SK-N-SH (cell line): Measurements from ENCODE around the gene FRMPD4. TPM values are rescaled to one million over a fixed set of nuclear protein-coding genes. Genes with fewer than 3 reads are reported as not detected.

ENCODE experiments used
- CTCF ChIA-PET: fragments of 300-600, 350-600 bp; formaldehyde crosslinking; extraction: SDS; loops from one replicate; lab custom pipeline; 2021; lab: Yijun Ruan, JAX
- POLR2A ChIA-PET: fragments of 350-600 bp; sonication (Branson Sonifier 250); formaldehyde crosslinking; extraction: SDS; loops from one replicate; lab custom pipeline; 2020; ENCODE audit warnings: antibody characterized with exemption, inconsistent platforms; lab: Yijun Ruan, JAX
- DNase-seq: peaks from one replicate; pipeline ENCODE4 v3.0.0; 2012
- H2AFZ ChIP-seq: fragments of 200-600 bp; sonication (generic); 2 replicates; pipeline ENCODE4 v1.8.1; 2016; ENCODE audit warnings: antibody characterized with exemption, mild to moderate bottlenecking, low read depth
- H3F3A ChIP-seq: fragments of 200-600 bp; sonication (generic); replicated peaks from 2 replicates; pipeline ENCODE3; 2016; ENCODE audit warnings: antibody characterized with exemption, mild to moderate bottlenecking; ENCODE audit not compliant: insufficient read depth
- H3K27ac ChIP-seq, 2 experiments: fragments of 200-500 bp in 1 of 2; fragments of 200-600 bp in 1 of 2; sonication (Bioruptor generic) in 1 of 2; sonication (generic), shearing (Covaris generic) in 1 of 2; 2 replicates each; pipeline versions ENCODE4 v1.5.1 to v1.6.1; 2014 to 2016; ENCODE audit warnings: low read depth in 2 of 2, inconsistent platforms in 1 of 2, low read length in 1 of 2, mild to moderate bottlenecking in 1 of 2, mixed read lengths in 1 of 2
- H3K27me3 ChIP-seq: fragments of 200-600 bp; sonication (generic), shearing (Covaris generic); 2 replicates; pipeline ENCODE4 v1.6.1; 2016; ENCODE audit warnings: mixed run types; ENCODE audit not compliant: insufficient read depth
- H3K36me3 ChIP-seq, 2 experiments: fragments of 200-500 bp in 1 of 2; fragments of 200-600 bp in 1 of 2; sonication (Bioruptor generic) in 1 of 2; sonication (generic) in 1 of 2; replicated peaks in 1 of 2; 2 replicates each; pipeline versions ENCODE3 to v1.5.1; 2014 to 2016; ENCODE audit warnings: low read length in 1 of 2, mild to moderate bottlenecking in 1 of 2; ENCODE audit not compliant: insufficient read depth in 2 of 2, control insufficient read depth in 1 of 2
- H3K4me1 ChIP-seq, 2 experiments: fragments of 200-500 bp in 1 of 2; fragments of 200-600 bp in 1 of 2; sonication (Bioruptor generic) in 1 of 2; sonication (generic), shearing (Covaris generic) in 1 of 2; 2 replicates each; pipeline versions ENCODE4 v1.5.1 to v1.6.1; 2014 to 2016; ENCODE audit warnings: low read depth in 1 of 2, low read length in 1 of 2, mixed run types in 1 of 2; ENCODE audit not compliant: insufficient read depth in 2 of 2, control insufficient read depth in 1 of 2
- H3K4me2 ChIP-seq: fragments of 200-600 bp; sonication (generic), shearing (Covaris generic); 2 replicates; pipeline ENCODE4 v1.6.1; 2017; ENCODE audit warnings: mixed run types
- H3K4me3 ChIP-seq, 2 experiments: fragments of 200-500 bp in 1 of 2; fragments of 200-600 bp in 1 of 2; sonication (Bioruptor generic) in 1 of 2; sonication (generic), shearing (Covaris generic) in 1 of 2; 2 replicates each; pipeline versions ENCODE4 v1.5.1 to v1.8.1; 2014 to 2016; ENCODE audit warnings: low read depth in 2 of 2, inconsistent platforms in 1 of 2, low read length in 1 of 2, mild to moderate bottlenecking in 1 of 2, mixed read lengths in 1 of 2, moderate library complexity in 1 of 2
- H3K79me2 ChIP-seq: fragments of 200-600 bp; sonication (generic); 2 replicates; pipeline ENCODE4 v1.8.1; 2017; ENCODE audit warnings: mild to moderate bottlenecking; ENCODE audit not compliant: insufficient read depth
- H3K9ac ChIP-seq: fragments of 200-600 bp; sonication (generic); 2 replicates; pipeline ENCODE4 v1.6.1; 2017; ENCODE audit warnings: mixed run types
- H3K9me2 ChIP-seq: fragments of 200-600 bp; sonication (generic); 2 replicates; pipeline ENCODE4 v1.6.1; 2017; ENCODE audit warnings: mixed run types
- H3K9me3 ChIP-seq: fragments of 200-600 bp; sonication (generic); 2 replicates; pipeline ENCODE4 v1.6.1; 2017; ENCODE audit warnings: mixed run types, mild to moderate bottlenecking, moderate library complexity
- H4K20me1 ChIP-seq: fragments of 200-600 bp; sonication (generic); 2 replicates; pipeline ENCODE4 v1.6.1; 2017; ENCODE audit warnings: mild to moderate bottlenecking, mixed run types; ENCODE audit not compliant: insufficient read depth
- EP300 ChIP-seq, 2 experiments: IDR thresholded peaks; 2 replicates each; pipeline versions ENCODE4 v1.4.0 to v1.6.1; 2012; ENCODE audit warnings: borderline replicate concordance in 1 of 2, low read depth in 1 of 2, low read length in 1 of 2
- FOSL2 ChIP-seq: IDR thresholded peaks from 2 replicates; pipeline ENCODE4 v1.4.0; 2012; ENCODE audit warnings: low read depth, mild to moderate bottlenecking, moderate library complexity, borderline replicate concordance
- GABPA ChIP-seq: IDR thresholded peaks from 2 replicates; pipeline ENCODE4 v1.4.0; 2012; ENCODE audit warnings: low read depth, mild to moderate bottlenecking
- GATA2 ChIP-seq: sonication (generic); formaldehyde crosslinking; IDR thresholded peaks from 2 replicates; pipeline ENCODE4 v1.5.0; 2020; ENCODE audit warnings: mild to moderate bottlenecking, missing genetic modification reagents
- JUND ChIP-seq: IDR thresholded peaks from 2 replicates; pipeline ENCODE4 v1.4.0; 2012
- MXI1 ChIP-seq: IDR thresholded peaks from 2 replicates; pipeline ENCODE4 v1.6.1; 2012; ENCODE audit warnings: mild to moderate bottlenecking, low read depth, low read length, improper control_type of control experiment
- NFIC ChIP-seq: IDR thresholded peaks from 2 replicates; pipeline ENCODE4 v1.4.0; 2012; ENCODE audit warnings: borderline replicate concordance
- NRF1 ChIP-seq: IDR thresholded peaks from 2 replicates; pipeline ENCODE4 v1.6.1; 2012; ENCODE audit warnings: low read depth, mild to moderate bottlenecking, low read length
- POLR2AphosphoS5 ChIP-seq: IDR thresholded peaks from 2 replicates; pipeline ENCODE4 v1.6.1; 2012; ENCODE audit warnings: low read depth, low read length
- RAD21 ChIP-seq: IDR thresholded peaks from 2 replicates; pipeline ENCODE4 v1.6.1; 2012; ENCODE audit warnings: mild to moderate bottlenecking, low read length
- RCOR1 ChIP-seq: fragments of 150-350 bp; IDR thresholded peaks from 2 replicates; pipeline ENCODE4 v1.6.1; 2017; ENCODE audit warnings: antibody characterized with exemption, low read length
- RFX5 ChIP-seq: IDR thresholded peaks from 2 replicates; pipeline ENCODE4 v1.6.1; 2012; ENCODE audit warnings: mild to moderate bottlenecking, improper control_type of control experiment, low read length
- SIN3A ChIP-seq: IDR thresholded peaks from 2 replicates; pipeline ENCODE4 v1.6.1; 2012; ENCODE audit warnings: low read depth, mild to moderate bottlenecking, low read length, moderate library complexity, borderline replicate concordance
- SMC3 ChIP-seq: IDR thresholded peaks from 2 replicates; pipeline ENCODE4 v1.6.1; 2012; ENCODE audit warnings: low read depth, low read length, improper control_type of control experiment
- TEAD4 ChIP-seq: IDR thresholded peaks from 2 replicates; pipeline ENCODE4 v1.4.0; 2012; ENCODE audit warnings: mild to moderate bottlenecking, borderline replicate concordance; ENCODE audit not compliant: insufficient read depth
- WGBS: methylation state at CpG from one replicate; pipeline ENCODE4 v1.1.6; 2017; ENCODE audit warnings: low lambda C conversion rate; 5-methylcytosine and 5-hydroxymethylcytosine counted together
- polyA plus RNA-seq, 3 experiments: library from polyadenylated mRNA; depleted of rRNA; stranded (reverse); fragments of >200 nt; gene quantifications; 2 replicates each; pipeline ENCODE4 v1.2.3, GENCODE V29; 2012
- TF ChIP-seq, protein P1 (sequence below): fragments of 150-350 bp; IDR thresholded peaks from 2 replicates; pipeline ENCODE4 v1.6.1; 2017; ENCODE audit warnings: antibody characterized with exemption, low read length, low read depth, borderline replicate concordance
- TF ChIP-seq, protein P2 (sequence below): IDR thresholded peaks from 2 replicates; pipeline ENCODE4 v1.4.0; 2012; ENCODE audit warnings: low read depth, borderline replicate concordance
- TF ChIP-seq, protein P3 (sequence below): IDR thresholded peaks from 2 replicates; pipeline ENCODE4 v1.4.0; 2012; ENCODE audit warnings: low read depth, borderline replicate concordance
- TF ChIP-seq, protein P4 (sequence below): fragments of 150-350 bp; IDR thresholded peaks from 2 replicates; pipeline ENCODE4 v1.6.1; 2016; ENCODE audit warnings: mild to moderate bottlenecking, low read depth, low read length

The FRMPD4 gene
- polyA plus RNA-seq, 1 of the 3 experiments (the other 2 are of a cell fraction): not detected

DNA sequence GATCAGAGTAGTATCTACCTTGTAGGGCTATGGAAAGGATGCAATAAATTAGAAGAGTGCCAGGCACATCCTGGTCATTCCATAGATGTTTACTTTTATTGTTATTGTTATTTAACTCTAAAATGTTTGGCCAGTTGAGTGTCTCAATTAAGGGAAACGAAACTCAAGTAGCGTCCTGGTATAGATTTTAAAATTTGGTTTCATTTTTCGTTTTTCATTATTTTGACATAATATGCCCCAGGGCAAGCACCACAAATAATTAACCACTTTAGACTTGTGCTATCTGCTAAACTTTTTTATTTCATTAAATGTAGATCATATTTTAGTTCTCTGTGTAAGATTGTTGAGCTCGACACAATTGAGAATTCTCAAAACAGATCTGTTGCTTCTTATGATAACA is 473.2 kb downstream of the FRMPD4 start:
- Histone ChIP-seq H3K4me3 (no peak overlapping the region), H3K9ac (no peak overlapping the region), H3K79me2 (no peaks in the 10 kb centered on the region), H3K36me3 (no peaks in the 10 kb centered on the region), H4K20me1 (no peaks in the 10 kb centered on the region), H3F3A (no peaks in the 10 kb centered on the region), H3K9me3 (no peaks in the 10 kb centered on the region), H2AFZ (no peak overlapping the region), H3K27ac (no peak overlapping the region), H3K9me2 (0 out of 2 replicates have a peak, but pooled peaks cover 2% of the 10 kb centered on the region), H3K4me2 (no peak overlapping the region), H3K27me3 (peaks cover 5% of the 10 kb centered on the region; the same call in 1 of the 2 replicates), H3K4me1 (no peaks in the 10 kb centered on the region)
- no peak for DNase-seq
- POLR2A ChIA-PET: no interaction called here
- TF ChIP-seq RFX5 (no peak), NFIC (no peak), RCOR1 (no peak), RAD21 (no peak), NRF1 (no peak), GABPA (no peak), TEAD4 (no peak)
- TF ChIP-seq, protein P1, sequence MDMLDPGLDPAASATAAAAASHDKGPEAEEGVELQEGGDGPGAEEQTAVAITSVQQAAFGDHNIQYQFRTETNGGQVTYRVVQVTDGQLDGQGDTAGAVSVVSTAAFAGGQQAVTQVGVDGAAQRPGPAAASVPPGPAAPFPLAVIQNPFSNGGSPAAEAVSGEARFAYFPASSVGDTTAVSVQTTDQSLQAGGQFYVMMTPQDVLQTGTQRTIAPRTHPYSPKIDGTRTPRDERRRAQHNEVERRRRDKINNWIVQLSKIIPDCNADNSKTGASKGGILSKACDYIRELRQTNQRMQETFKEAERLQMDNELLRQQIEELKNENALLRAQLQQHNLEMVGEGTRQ: no peak
- CTCF ChIA-PET: no interaction called here
- WGBS: 4% methylated on average over 4 of the region's 4 CpGs

DNA sequence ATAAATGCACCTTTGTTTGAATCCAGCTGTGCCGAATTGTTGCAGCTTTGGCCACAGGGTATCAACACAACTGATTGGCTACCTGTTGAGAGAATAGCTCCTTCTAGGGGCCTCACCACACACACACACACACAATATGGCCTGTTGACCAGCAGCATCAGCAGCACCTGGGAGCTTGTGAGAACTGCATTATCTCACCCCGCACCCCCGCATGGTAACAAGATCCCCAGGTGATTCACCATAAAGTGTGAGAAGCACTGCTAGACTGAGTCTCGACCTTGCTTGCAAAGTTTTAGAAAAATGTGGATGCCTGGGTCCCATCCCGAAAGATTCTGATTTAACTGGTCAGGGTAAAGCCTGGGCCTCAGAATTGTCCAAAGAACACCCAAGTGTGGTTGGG is 476.0 kb downstream of the FRMPD4 start:
- Histone ChIP-seq H3K9ac (no peak overlapping the region), H3K9me2 (no peaks in the 10 kb centered on the region), H3K4me1 (no peaks in the 10 kb centered on the region), H3K4me2 (no peak overlapping the region), H3K27me3 (peaks cover 5% of the 10 kb centered on the region; the same call in 1 of the 2 replicates), H2AFZ (no peak overlapping the region), H4K20me1 (no peaks in the 10 kb centered on the region), H3K27ac (no peak overlapping the region), H3K36me3 (no peaks in the 10 kb centered on the region), H3K79me2 (no peaks in the 10 kb centered on the region), H3F3A (no peaks in the 10 kb centered on the region), H3K4me3 (no peak overlapping the region), H3K9me3 (no peaks in the 10 kb centered on the region)
- DNase-seq: no peak
- TF ChIP-seq JUND (no peak), NRF1 (no peak), FOSL2 (no peak), MXI1 (no peak), NFIC (no peak)
- 0% methylated on average over 5 of the region's 5 CpGs for WGBS
- CTCF ChIA-PET: no interaction called here
- POLR2A ChIA-PET: no interaction called here

DNA sequence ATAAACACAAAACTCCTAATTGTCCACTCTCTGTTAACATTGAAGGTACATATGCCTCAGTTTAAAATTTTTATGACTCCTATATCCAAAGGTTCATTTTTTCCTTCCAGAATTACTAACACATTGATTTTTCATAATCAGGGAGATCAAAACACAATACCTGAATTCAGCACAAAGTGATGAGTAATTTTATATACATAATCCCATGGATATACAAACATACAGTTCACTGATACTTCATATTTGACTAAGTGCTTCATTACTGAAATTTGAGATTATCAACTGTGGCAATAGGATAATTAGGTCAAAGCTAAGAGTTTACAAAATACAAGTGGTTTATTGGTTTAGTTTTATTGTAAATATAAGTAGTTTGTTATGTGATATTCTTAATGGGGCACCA is 476.8 kb downstream of the FRMPD4 start:
- H4K20me1 ChIP-seq: no peaks in the 10 kb centered on the region
- no peak overlapping the region for H2AFZ ChIP-seq
- no peaks in the 10 kb centered on the region for H3K36me3 ChIP-seq
- no peaks in the 10 kb centered on the region for H3F3A ChIP-seq
- peaks cover 5% of the 10 kb centered on the region; the same call in 1 of the 2 replicates for H3K27me3 ChIP-seq
- no peak overlapping the region for H3K4me2 ChIP-seq
- no peaks in the 10 kb centered on the region for H3K9me2 ChIP-seq
- no peaks in the 10 kb centered on the region for H3K79me2 ChIP-seq
- no peak for DNase-seq
- H3K27ac ChIP-seq: no peak overlapping the region
- POLR2A ChIA-PET: no interaction called here
- no peak overlapping the region for H3K4me3 ChIP-seq
- no peak overlapping the region for H3K9ac ChIP-seq
- H3K4me1 ChIP-seq: no peaks in the 10 kb centered on the region
- H3K9me3 ChIP-seq: no peaks in the 10 kb centered on the region
- CTCF ChIA-PET: interaction anchor here (0.6 kb wide), 1 partner anchor 13 kb away, joined by 3 read pairs; no protein-coding TSS in a partner anchor
- TF ChIP-seq EP300 (IDR thresholded peaks at IDR 0.05; ENCODE audit: borderline replicate concordance in 1 of 2, low read depth in 1 of 2, low read length in 1 of 2) (no peak), JUND (no peak), POLR2AphosphoS5 (no peak), GATA2 (CRISPR knock-in tag) (no peak), GABPA (no peak), NFIC (no peak), RFX5 (no peak), SIN3A (no peak), SMC3 (no peak)
- TF ChIP-seq, protein P2, sequence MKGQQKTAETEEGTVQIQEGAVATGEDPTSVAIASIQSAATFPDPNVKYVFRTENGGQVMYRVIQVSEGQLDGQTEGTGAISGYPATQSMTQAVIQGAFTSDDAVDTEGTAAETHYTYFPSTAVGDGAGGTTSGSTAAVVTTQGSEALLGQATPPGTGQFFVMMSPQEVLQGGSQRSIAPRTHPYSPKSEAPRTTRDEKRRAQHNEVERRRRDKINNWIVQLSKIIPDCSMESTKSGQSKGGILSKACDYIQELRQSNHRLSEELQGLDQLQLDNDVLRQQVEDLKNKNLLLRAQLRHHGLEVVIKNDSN: no peak
- TF ChIP-seq, protein P3, sequence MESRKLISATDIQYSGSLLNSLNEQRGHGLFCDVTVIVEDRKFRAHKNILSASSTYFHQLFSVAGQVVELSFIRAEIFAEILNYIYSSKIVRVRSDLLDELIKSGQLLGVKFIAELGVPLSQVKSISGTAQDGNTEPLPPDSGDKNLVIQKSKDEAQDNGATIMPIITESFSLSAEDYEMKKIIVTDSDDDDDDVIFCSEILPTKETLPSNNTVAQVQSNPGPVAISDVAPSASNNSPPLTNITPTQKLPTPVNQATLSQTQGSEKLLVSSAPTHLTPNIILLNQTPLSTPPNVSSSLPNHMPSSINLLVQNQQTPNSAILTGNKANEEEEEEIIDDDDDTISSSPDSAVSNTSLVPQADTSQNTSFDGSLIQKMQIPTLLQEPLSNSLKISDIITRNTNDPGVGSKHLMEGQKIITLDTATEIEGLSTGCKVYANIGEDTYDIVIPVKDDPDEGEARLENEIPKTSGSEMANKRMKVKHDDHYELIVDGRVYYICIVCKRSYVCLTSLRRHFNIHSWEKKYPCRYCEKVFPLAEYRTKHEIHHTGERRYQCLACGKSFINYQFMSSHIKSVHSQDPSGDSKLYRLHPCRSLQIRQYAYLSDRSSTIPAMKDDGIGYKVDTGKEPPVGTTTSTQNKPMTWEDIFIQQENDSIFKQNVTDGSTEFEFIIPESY: no peak
- TF ChIP-seq, protein P4, sequence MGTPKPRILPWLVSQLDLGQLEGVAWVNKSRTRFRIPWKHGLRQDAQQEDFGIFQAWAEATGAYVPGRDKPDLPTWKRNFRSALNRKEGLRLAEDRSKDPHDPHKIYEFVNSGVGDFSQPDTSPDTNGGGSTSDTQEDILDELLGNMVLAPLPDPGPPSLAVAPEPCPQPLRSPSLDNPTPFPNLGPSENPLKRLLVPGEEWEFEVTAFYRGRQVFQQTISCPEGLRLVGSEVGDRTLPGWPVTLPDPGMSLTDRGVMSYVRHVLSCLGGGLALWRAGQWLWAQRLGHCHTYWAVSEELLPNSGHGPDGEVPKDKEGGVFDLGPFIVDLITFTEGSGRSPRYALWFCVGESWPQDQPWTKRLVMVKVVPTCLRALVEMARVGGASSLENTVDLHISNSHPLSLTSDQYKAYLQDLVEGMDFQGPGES: no peak
